CD4-positive, alpha-beta T cell (primary cell): ENCODE data around the gene CTTNBP2. TPM values are rescaled to one million over a fixed set of nuclear protein-coding genes. Genes with fewer than 3 reads are reported as not detected.

Source experiments
- ATAC-seq: fragments of 200-7000 bp; cut with Tn5 transposase; one replicate; pipeline ENCODE4 v1.10.0; 2022; ENCODE audit warnings: mild to moderate bottlenecking; ENCODE audit not compliant: poor library complexity
- CTCF ChIA-PET: fragments of 350-600 bp; sonication (Branson Sonifier 250); formaldehyde crosslinking; loops from one replicate; lab custom pipeline; 2021; ENCODE audit warnings: antibody characterized with exemption, inconsistent platforms; lab: Charles Lee
- POLR2A ChIA-PET: fragments of 350-600 bp; sonication (Branson Sonifier 250); formaldehyde crosslinking; loops from one replicate; lab custom pipeline; 2021; ENCODE audit warnings: antibody characterized with exemption, inconsistent platforms; lab: Charles Lee
- DNase-seq, 14 experiments: peaks; one replicate each; pipeline ENCODE4 v3.0.0-alpha.2; 2013 to 2020; ENCODE audit warnings: mixed read lengths in 2 of 14
- H3K27ac ChIP-seq, 2 donors: one replicate each; pipeline versions ENCODE4 v1.5.1 to v1.7.0; 2013; ENCODE audit warnings: low read length in 2 of 2, low read depth in 1 of 2, mild to moderate bottlenecking in 1 of 2
- H3K27me3 ChIP-seq, 2 experiments: 1 replicate in 1 of 2; 2 replicates in 1 of 2; pipeline versions ENCODE4 v1.6.1 to v1.7.0; 2013; ENCODE audit warnings: low read length in 2 of 2, control low read depth in 1 of 2, mild to moderate bottlenecking in 1 of 2, moderate library complexity in 1 of 2; ENCODE audit not compliant: insufficient read depth in 2 of 2, control insufficient read depth in 1 of 2
- H3K36me3 ChIP-seq: one replicate; pipeline ENCODE4 v1.6.1; 2013; ENCODE audit warnings: low read length, control low read depth; ENCODE audit not compliant: insufficient read depth
- H3K4me1 ChIP-seq: one replicate; pipeline ENCODE4 v1.6.1; 2013; ENCODE audit warnings: low read length, control low read depth; ENCODE audit not compliant: insufficient read depth
- H3K4me3 ChIP-seq: one replicate; pipeline ENCODE4 v1.5.1; 2013; ENCODE audit warnings: mild to moderate bottlenecking, low read length, moderate library complexity
- H3K9me3 ChIP-seq, 2 experiments: 1 replicate in 1 of 2; 2 replicates in 1 of 2; pipeline versions ENCODE4 v1.6.1 to v1.7.0; 2013; ENCODE audit warnings: low read length in 2 of 2, mild to moderate bottlenecking in 2 of 2, control low read depth in 1 of 2, moderate library complexity in 1 of 2; ENCODE audit not compliant: control insufficient read depth in 1 of 2, insufficient read depth in 1 of 2
- H3K27ac Mint-ChIP-seq: one replicate; pipeline ENCODE4 v1.8.0; 2020; ENCODE audit warnings: mixed read lengths
- H3K27me3 Mint-ChIP-seq: one replicate; pipeline ENCODE4 v1.8.0; 2021; ENCODE audit warnings: mixed read lengths
- H3K36me3 Mint-ChIP-seq: one replicate; pipeline ENCODE4 v1.8.0; 2021; ENCODE audit warnings: low read depth, mixed read lengths
- H3K4me1 Mint-ChIP-seq: one replicate; pipeline ENCODE4 v1.8.0; 2021; ENCODE audit warnings: low read depth, mixed read lengths
- H3K4me3 Mint-ChIP-seq: one replicate; pipeline ENCODE4 v1.8.0; 2020; ENCODE audit warnings: mild to moderate bottlenecking, mixed read lengths
- H3K9me3 Mint-ChIP-seq: one replicate; pipeline ENCODE4 v1.8.0; 2020; ENCODE audit warnings: mixed read lengths
- CTCF ChIP-seq: fragments of 200-600 bp; IDR thresholded peaks from one replicate; pipeline ENCODE4 v1.8.0; 2022; ENCODE audit warnings: antibody characterized with exemption, mild to moderate bottlenecking
- intact Hi-C, 2 experiments: fragments of 100-400 bp; cut with DNase I in 1 of 2; cut with micrococcal nuclease in 1 of 2; formaldehyde crosslinking; loops; one replicate each; pipeline versions ENCODE4 v1.15.1 to v1.9.0; 2023 to 2025; cut with DNase I, micrococcal nuclease
- total RNA-seq, 174 experiments: library from RNA in 2 of 174; stranded (reverse) in 2 of 174; gene quantifications; one replicate each; pipeline ENCODE4 v1.2.3 and lab custom pipeline; 2021 to 2026

The CTTNBP2 gene
- total RNA-seq, 2 experiments from 2014 or later = not detected

- no peak overlapping the region for H3K4me3 ChIP-seq
- no peak for TF ChIP-seq CTCF
Measured at GRCh38 chr7:117870448-117871130, 2.7 kb downstream of the CTTNBP2 start.

DNA sequence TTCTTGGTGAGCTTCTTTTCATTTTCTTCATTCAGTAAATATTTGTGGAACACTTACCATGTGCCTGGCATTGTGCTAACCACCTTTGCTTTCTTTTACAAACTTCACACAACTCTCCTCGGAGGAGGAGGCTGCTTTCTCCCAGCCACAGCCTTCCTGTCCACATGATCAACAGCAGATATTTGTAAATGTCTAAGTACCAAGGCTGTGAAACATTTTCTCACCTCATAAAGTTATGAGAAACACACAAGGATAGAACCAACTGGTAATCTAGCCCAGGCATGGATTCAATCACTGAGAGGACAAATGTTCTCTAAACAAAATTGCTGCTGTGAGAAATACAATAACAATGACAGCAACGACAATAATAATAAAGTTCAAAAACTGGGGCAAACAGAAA, 3.9 kb downstream of the CTTNBP2 start:
- Histone ChIP-seq H3K27me3 (peaks cover 26 to 33% of the 10 kb centered on the region in 2 experiments), H3K36me3 (no peaks in the 10 kb centered on the region), H3K27ac (no peak overlapping the region), H3K4me3 (no peak overlapping the region), H3K4me1 (peaks cover 5% of the 10 kb centered on the region), H3K9me3 (peaks cover 0 to 6% of the 10 kb centered on the region in 2 experiments)
- H3K4me1 Mint-ChIP-seq = peaks cover 7% of the 10 kb centered on the region
- H3K27me3 Mint-ChIP-seq = peaks cover 36% of the 10 kb centered on the region
- CTCF ChIA-PET = no interaction called here
- no peaks in the 10 kb centered on the region for H3K9me3 Mint-ChIP-seq
- no peak for TF ChIP-seq CTCF
- no peak overlapping the region for H3K27ac Mint-ChIP-seq
- no peaks in the 10 kb centered on the region for H3K36me3 Mint-ChIP-seq
- ATAC-seq (no peak), DNase-seq (no peak)
- intact Hi-C loops = no loop called here
- no peak overlapping the region for H3K4me3 Mint-ChIP-seq
- POLR2A ChIA-PET = no interaction called here

More at GRCh38 chr7:117870448-117871130, 2.7 kb downstream of the CTTNBP2 start:
- Mint-ChIP-seq H3K4me1 (peaks cover 10% of the 10 kb centered on the region), H3K27ac (no peak overlapping the region), H3K27me3 (peaks cover 46% of the 10 kb centered on the region), H3K4me3 (no peak overlapping the region), H3K36me3 (no peaks in the 10 kb centered on the region), H3K9me3 (no peaks in the 10 kb centered on the region)
- Histone ChIP-seq H3K27me3 (peaks cover 26 to 39% of the 10 kb centered on the region in 2 experiments), H3K4me1 (peaks cover 5% of the 10 kb centered on the region), H3K36me3 (no peaks in the 10 kb centered on the region), H3K27ac (no peak overlapping the region), H3K9me3 (peaks cover 0 to 6% of the 10 kb centered on the region in 2 experiments)
- CTCF ChIA-PET = no interaction called here
- POLR2A ChIA-PET = no interaction called here
- no peak for DNase-seq
- no peak for ATAC-seq
- intact Hi-C loops = no loop called here

DNA sequence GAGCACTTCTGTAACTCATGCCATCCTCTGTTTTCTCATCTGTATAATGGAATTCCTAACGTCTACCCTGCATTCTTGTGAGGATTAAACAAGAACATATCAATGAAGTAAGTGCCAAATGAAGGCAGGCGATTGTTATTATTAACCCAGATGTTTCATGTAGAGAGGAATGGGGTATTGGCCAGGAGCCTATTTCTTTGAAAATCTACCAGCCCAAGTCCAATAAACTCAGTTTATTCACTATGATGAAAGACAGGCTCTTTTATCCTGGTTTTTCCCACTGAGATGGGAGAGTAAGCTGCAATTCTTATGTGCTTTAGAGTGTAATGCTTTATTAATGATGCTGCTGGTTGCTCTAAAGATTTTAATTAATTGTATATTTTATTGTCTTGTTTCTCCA, 9.6 kb downstream of the CTTNBP2 start:
- Histone ChIP-seq H3K9me3 (peaks cover 0 to 3% of the 10 kb centered on the region in 2 experiments), H3K27me3 (peaks cover 0 to 5% of the 10 kb centered on the region in 2 experiments), H3K4me1 (no peaks in the 10 kb centered on the region), H3K4me3 (no peak overlapping the region), H3K36me3 (no peaks in the 10 kb centered on the region), H3K27ac (no peak overlapping the region)
- Mint-ChIP-seq H3K9me3 (no peaks in the 10 kb centered on the region), H3K4me1 (no peaks in the 10 kb centered on the region), H3K27me3 (peaks cover 19% of the 10 kb centered on the region), H3K27ac (no peak overlapping the region), H3K36me3 (no peaks in the 10 kb centered on the region), H3K4me3 (no peak overlapping the region)
- ChIA-PET CTCF (no interaction called here), POLR2A (no interaction called here)
- no peak for DNase-seq
- no peak for ATAC-seq
- intact Hi-C loops = no loop called here
- no peak for TF ChIP-seq CTCF
